Left hindlimb (tissue), 1 donor: ENCODE measurements around the gene KRT73.

Experiments used
- DNase-seq: peaks from one replicate; pipeline ENCODE4 v3.0.0-alpha.2; 2018

The KRT73 gene

GRCh38 chr12:52559979-52560378 lies 58.4 kb downstream of the KRT73 start:
- DNase-seq = no peak

GRCh38 chr12:52558781-52559445 lies 59.4 kb downstream of the KRT73 start:
- DNase-seq = no peak
